Upper lobe of right lung (tissue), 1 donor: ENCODE data around the gene UBAP2. TPM values are rescaled to one million over a fixed set of nuclear protein-coding genes. Genes with fewer than 3 reads are reported as not detected.
"Not testable (repeated sequence)": the region's sequence is repeated elsewhere in the genome, so short reads cannot be mapped to it uniquely, and the experiment has no call there.

Source experiments
- ATAC-seq: fragments of 200-7000 bp; cut with Tn5 transposase; one replicate; pipeline ENCODE4 v1.9.1; 2020; ENCODE audit warnings: mild to moderate bottlenecking, moderate library complexity
- DNase-seq: peaks from one replicate; pipeline ENCODE4 v3.0.0-alpha.2; 2020
- H3K27ac ChIP-seq: fragments of 200-600 bp; one replicate; pipeline ENCODE4 v1.8.0; 2022
- H3K27me3 ChIP-seq: fragments of 200-600 bp; one replicate; pipeline ENCODE4 v1.8.0; 2022; ENCODE audit warnings: mild to moderate bottlenecking
- H3K36me3 ChIP-seq: fragments of 200-600 bp; one replicate; pipeline ENCODE4 v1.8.0; 2022
- H3K4me1 ChIP-seq: fragments of 200-600 bp; one replicate; pipeline ENCODE4 v1.8.0; 2022
- H3K4me3 ChIP-seq: fragments of 200-600 bp; one replicate; pipeline ENCODE4 v1.8.0; 2022; ENCODE audit warnings: mild to moderate bottlenecking
- H3K9me3 ChIP-seq: fragments of 200-600 bp; one replicate; pipeline ENCODE4 v1.8.0; 2022
- CTCF ChIP-seq: fragments of 200-600 bp; IDR thresholded peaks from one replicate; pipeline ENCODE4 v1.8.0; 2022; ENCODE audit warnings: antibody characterized with exemption
- intact Hi-C: fragments of 100-400 bp; cut with DNase I; formaldehyde crosslinking; loops from one replicate; pipeline ENCODE4 v1.11.0; 2022
- total RNA-seq: library from RNA; stranded (reverse); fragmentation: NEBNext Ultra II Directional; extraction: Animal tissue kit (Norgen Biotek cat#: 25700); gene quantifications from one replicate; pipeline ENCODE4 v1.2.1, GENCODE V29; 2021
- donor health status: DM: no; HTN: yes; CAD: no; lungs with severe emphysema.

The UBAP2 gene
- total RNA-seq, 1 donor from 2014 or later: 36.2 TPM

- Histone ChIP-seq H3K27ac (no peak overlapping the region), H3K4me3 (no peak overlapping the region), H3K9me3 (no peaks in the 10 kb centered on the region), H3K27me3 (no peaks in the 10 kb centered on the region), H3K36me3 (peaks cover 44% of the 10 kb centered on the region), H3K4me1 (no peaks in the 10 kb centered on the region)
- no peak for DNase-seq
- TF ChIP-seq CTCF: no peak
- ATAC-seq: no peak
- intact Hi-C loops: no loop called here
These were observed 56.1 kb downstream of the UBAP2 start for GRCh38 chr9:33992632-33993031.

GRCh38 chr9:33988219-33988890 is 60.3 kb downstream of the UBAP2 start:
- TF ChIP-seq CTCF: no peak
- no peaks in the 10 kb centered on the region for H3K9me3 ChIP-seq
- H3K36me3 ChIP-seq: peaks cover 57% of the 10 kb centered on the region
- intact Hi-C loops: no loop called here
- no peaks in the 10 kb centered on the region for H3K27me3 ChIP-seq
- H3K4me3 ChIP-seq: no peak overlapping the region
- H3K27ac ChIP-seq: no peak overlapping the region
- DNase-seq (no peak), ATAC-seq (no peak)
- no peaks in the 10 kb centered on the region for H3K4me1 ChIP-seq

- DNase-seq (no peak), ATAC-seq (no peak)
- intact Hi-C loops: no loop called here
- no peaks in the 10 kb centered on the region for H3K27me3 ChIP-seq
- no peak overlapping the region for H3K4me3 ChIP-seq
- TF ChIP-seq CTCF: no peak
- H3K36me3 ChIP-seq: peaks cover 13% of the 10 kb centered on the region
- H3K4me1 ChIP-seq: no peaks in the 10 kb centered on the region
- H3K9me3 ChIP-seq: no peaks in the 10 kb centered on the region
- no peak overlapping the region for H3K27ac ChIP-seq
These were observed 72.3 kb downstream of the UBAP2 start for GRCh38 chr9:33976414-33976813.

GRCh38 chr9:33972698-33973097 is 76.0 kb downstream of the UBAP2 start:
- Histone ChIP-seq H3K4me3 (no peak overlapping the region), H3K27me3 (no peaks in the 10 kb centered on the region), H3K27ac (no peak overlapping the region), H3K4me1 (no peaks in the 10 kb centered on the region), H3K9me3 (no peaks in the 10 kb centered on the region), H3K36me3 (peaks cover 27% of the 10 kb centered on the region)
- DNase-seq (no peak), ATAC-seq (no peak)
- intact Hi-C loops: no loop called here
- TF ChIP-seq CTCF: no peak

GRCh38 chr9:33964086-33964768 is 84.5 kb downstream of the UBAP2 start:
- H3K4me1 ChIP-seq: no peaks in the 10 kb centered on the region
- H3K9me3 ChIP-seq: no peaks in the 10 kb centered on the region
- intact Hi-C loops: no loop called here
- no peaks in the 10 kb centered on the region for H3K27me3 ChIP-seq
- ATAC-seq: no peak
- peaks cover 15% of the 10 kb centered on the region for H3K36me3 ChIP-seq
- H3K27ac ChIP-seq: no peak overlapping the region
- H3K4me3 ChIP-seq: no peak overlapping the region
- no peak for TF ChIP-seq CTCF
- no peak for DNase-seq

- H3K4me1 ChIP-seq, H3K27ac ChIP-seq, H3K9me3 ChIP-seq, H3K27me3 ChIP-seq, intact Hi-C loops, H3K4me3 ChIP-seq, ATAC-seq, DNase-seq: not testable (repeated sequence)
- H3K36me3 ChIP-seq: peaks cover 20% of the 10 kb centered on the region
These were observed 86.2 kb downstream of the UBAP2 start for GRCh38 chr9:33962468-33962867.
